ENCODE measurements around the gene MREG.
"Not testable (repeated sequence)": the region's sequence is repeated elsewhere in the genome, so short reads cannot be mapped to it uniquely, and the experiment has no call there.

Gene MREG

GRCh38 chr2:216021768-216022565, 8.6 kb upstream of the MREG start:
- Histone ChIP-seq H3K27ac (ENCODE audit: low read depth, low read length) (no peak overlapping the region), H3K36me3 (ENCODE audit: control insufficient read depth, insufficient read depth, low read length) (no peaks in the 10 kb centered on the region), H3K9me3 (ENCODE audit: control insufficient read depth, insufficient read depth, low read depth, low read length) (no peaks in the 10 kb centered on the region), H3K27me3 (ENCODE audit: control insufficient read depth, insufficient read depth, low read length) (no peaks in the 10 kb centered on the region), H3K4me1 (ENCODE audit: control insufficient read depth, insufficient read depth, low read length) (no peaks in the 10 kb centered on the region), H3K9ac (ENCODE audit: low read length) (no peak overlapping the region), H3K4me3 (ENCODE audit: low read depth, low read length) (no peak overlapping the region)

GRCh38 chr2:216018709-216019108, 5.4 kb upstream of the MREG start:
- Histone ChIP-seq H3K4me3 (ENCODE audit: low read depth, low read length) (no peak overlapping the region), H3K4me1 (ENCODE audit: control insufficient read depth, insufficient read depth, low read length) (peaks cover 4% of the 10 kb centered on the region), H3K27me3 (ENCODE audit: control insufficient read depth, insufficient read depth, low read length) (no peaks in the 10 kb centered on the region), H3K9me3 (ENCODE audit: control insufficient read depth, insufficient read depth, low read depth, low read length) (no peaks in the 10 kb centered on the region), H3K9ac (ENCODE audit: low read length) (no peak overlapping the region), H3K27ac (ENCODE audit: low read depth, low read length) (no peak overlapping the region), H3K36me3 (ENCODE audit: control insufficient read depth, insufficient read depth, low read length) (no peaks in the 10 kb centered on the region)

- H3K4me1 ChIP-seq (ENCODE audit: control insufficient read depth, insufficient read depth, low read length) = peaks cover 6% of the 10 kb centered on the region
- H3K36me3 ChIP-seq (ENCODE audit: control insufficient read depth, insufficient read depth, low read length) = no peaks in the 10 kb centered on the region
- H3K27ac ChIP-seq (ENCODE audit: low read depth, low read length) = no peak overlapping the region
- no peaks in the 10 kb centered on the region for H3K27me3 ChIP-seq (ENCODE audit: control insufficient read depth, insufficient read depth, low read length)
- H3K4me3 ChIP-seq (ENCODE audit: low read depth, low read length) = no peak overlapping the region
- no peak overlapping the region for H3K9ac ChIP-seq (ENCODE audit: low read length)
- H3K9me3 ChIP-seq (ENCODE audit: control insufficient read depth, insufficient read depth, low read depth, low read length) = no peaks in the 10 kb centered on the region
These were observed 4.0 kb upstream of the MREG start for GRCh38 chr2:216017365-216017764.

GRCh38 chr2:216016581-216016980, 3.2 kb upstream of the MREG start:
- H3K27ac ChIP-seq (ENCODE audit: low read depth, low read length) = no peak overlapping the region
- no peak overlapping the region for H3K4me3 ChIP-seq (ENCODE audit: low read depth, low read length)
- H3K4me1 ChIP-seq (ENCODE audit: control insufficient read depth, insufficient read depth, low read length) = peaks cover 11% of the 10 kb centered on the region
- H3K27me3 ChIP-seq (ENCODE audit: control insufficient read depth, insufficient read depth, low read length) = no peaks in the 10 kb centered on the region
- no peak overlapping the region for H3K9ac ChIP-seq (ENCODE audit: low read length)
- H3K9me3 ChIP-seq (ENCODE audit: control insufficient read depth, insufficient read depth, low read depth, low read length) = no peaks in the 10 kb centered on the region
- no peaks in the 10 kb centered on the region for H3K36me3 ChIP-seq (ENCODE audit: control insufficient read depth, insufficient read depth, low read length)

- no peaks in the 10 kb centered on the region for H3K9me3 ChIP-seq (ENCODE audit: control insufficient read depth, insufficient read depth, low read depth, low read length)
- H3K4me1 ChIP-seq (ENCODE audit: control insufficient read depth, insufficient read depth, low read length) = peaks cover 11% of the 10 kb centered on the region
- no peaks in the 10 kb centered on the region for H3K27me3 ChIP-seq (ENCODE audit: control insufficient read depth, insufficient read depth, low read length)
- no peak overlapping the region for H3K9ac ChIP-seq (ENCODE audit: low read length)
- H3K27ac ChIP-seq (ENCODE audit: low read depth, low read length) = no peak overlapping the region
- H3K4me3 ChIP-seq (ENCODE audit: low read depth, low read length) = no peak overlapping the region
- H3K36me3 ChIP-seq (ENCODE audit: control insufficient read depth, insufficient read depth, low read length) = no peaks in the 10 kb centered on the region
These were observed 2.5 kb upstream of the MREG start for GRCh38 chr2:216015722-216016464.

- Histone ChIP-seq H3K27ac (ENCODE audit: low read depth, low read length) (no peak overlapping the region), H3K27me3 (ENCODE audit: control insufficient read depth, insufficient read depth, low read length) (no peaks in the 10 kb centered on the region), H3K4me3 (ENCODE audit: low read depth, low read length) (no peak overlapping the region), H3K36me3 (ENCODE audit: control insufficient read depth, insufficient read depth, low read length) (no peaks in the 10 kb centered on the region), H3K9ac (ENCODE audit: low read length) (no peak overlapping the region), H3K4me1 (ENCODE audit: control insufficient read depth, insufficient read depth, low read length) (peaks cover 11% of the 10 kb centered on the region), H3K9me3 (ENCODE audit: control insufficient read depth, insufficient read depth, low read depth, low read length) (no peaks in the 10 kb centered on the region)
These were observed 1.6 kb upstream of the MREG start for GRCh38 chr2:216014986-216015385.

GRCh38 chr2:216014006-216014405, 655 bp upstream of the MREG start:
- no peak overlapping the region for H3K9ac ChIP-seq (ENCODE audit: low read length)
- H3K4me3 ChIP-seq (ENCODE audit: low read depth, low read length) = peak overlapping the region; percentile 95
- H3K27me3 ChIP-seq (ENCODE audit: control insufficient read depth, insufficient read depth, low read length) = no peaks in the 10 kb centered on the region
- H3K9me3 ChIP-seq (ENCODE audit: control insufficient read depth, insufficient read depth, low read depth, low read length) = no peaks in the 10 kb centered on the region
- peaks cover 11% of the 10 kb centered on the region for H3K4me1 ChIP-seq (ENCODE audit: control insufficient read depth, insufficient read depth, low read length)
- H3K27ac ChIP-seq (ENCODE audit: low read depth, low read length) = no peak overlapping the region
- no peaks in the 10 kb centered on the region for H3K36me3 ChIP-seq (ENCODE audit: control insufficient read depth, insufficient read depth, low read length)

- H3K27me3 ChIP-seq (ENCODE audit: control insufficient read depth, insufficient read depth, low read length) = no peaks in the 10 kb centered on the region
These were observed 596 bp downstream of the MREG start for GRCh38 chr2:216012830-216013079.

GRCh38 chr2:216012133-216012829, 1.1 kb downstream of the MREG start:
- H3K27me3 ChIP-seq (ENCODE audit: control insufficient read depth, insufficient read depth, low read length) = no peaks in the 10 kb centered on the region

More at GRCh38 chr2:216012830-216013079, 596 bp downstream of the MREG start:
- peak overlapping the region; percentile 95 for H3K4me3 ChIP-seq (ENCODE audit: low read depth, low read length)
- H3K9me3 ChIP-seq (ENCODE audit: control insufficient read depth, insufficient read depth, low read depth, low read length) = no peaks in the 10 kb centered on the region
- peak overlapping the region; percentile 78 for H3K9ac ChIP-seq (ENCODE audit: low read length)
- H3K27ac ChIP-seq (ENCODE audit: low read depth, low read length) = peak overlapping the region; percentile 71
- H3K4me1 ChIP-seq (ENCODE audit: control insufficient read depth, insufficient read depth, low read length) = peaks cover 11% of the 10 kb centered on the region
- H3K36me3 ChIP-seq (ENCODE audit: control insufficient read depth, insufficient read depth, low read length) = no peaks in the 10 kb centered on the region

GRCh38 chr2:216009215-216009614, 4.1 kb downstream of the MREG start:
- not testable (repeated sequence) for H3K27me3 ChIP-seq (ENCODE audit: control insufficient read depth, insufficient read depth, low read length); H3K9ac ChIP-seq (ENCODE audit: low read length); H3K36me3 ChIP-seq (ENCODE audit: control insufficient read depth, insufficient read depth, low read length); H3K4me3 ChIP-seq (ENCODE audit: low read depth, low read length); H3K9me3 ChIP-seq (ENCODE audit: control insufficient read depth, insufficient read depth, low read depth, low read length); H3K27ac ChIP-seq (ENCODE audit: low read depth, low read length)
- H3K4me1 ChIP-seq (ENCODE audit: control insufficient read depth, insufficient read depth, low read length) = peaks cover 23% of the 10 kb centered on the region

More at GRCh38 chr2:216012133-216012829, 1.1 kb downstream of the MREG start:
- Histone ChIP-seq H3K9me3 (ENCODE audit: control insufficient read depth, insufficient read depth, low read depth, low read length) (no peaks in the 10 kb centered on the region), H3K27ac (ENCODE audit: low read depth, low read length) (no peak overlapping the region), H3K4me1 (ENCODE audit: control insufficient read depth, insufficient read depth, low read length) (peaks cover 11% of the 10 kb centered on the region), H3K4me3 (ENCODE audit: low read depth, low read length) (peak overlapping the region; percentile 95), H3K9ac (ENCODE audit: low read length) (peak overlapping the region; percentile 78), H3K36me3 (ENCODE audit: control insufficient read depth, insufficient read depth, low read length) (no peaks in the 10 kb centered on the region)

- no peaks in the 10 kb centered on the region for H3K27me3 ChIP-seq (ENCODE audit: control insufficient read depth, insufficient read depth, low read length)
- peaks cover 25% of the 10 kb centered on the region for H3K4me1 ChIP-seq (ENCODE audit: control insufficient read depth, insufficient read depth, low read length)
- no peak overlapping the region for H3K4me3 ChIP-seq (ENCODE audit: low read depth, low read length)
- H3K9me3 ChIP-seq (ENCODE audit: control insufficient read depth, insufficient read depth, low read depth, low read length) = no peaks in the 10 kb centered on the region
- no peaks in the 10 kb centered on the region for H3K36me3 ChIP-seq (ENCODE audit: control insufficient read depth, insufficient read depth, low read length)
- H3K27ac ChIP-seq (ENCODE audit: low read depth, low read length) = no peak overlapping the region
- H3K9ac ChIP-seq (ENCODE audit: low read length) = no peak overlapping the region
These were observed 5.0 kb downstream of the MREG start for GRCh38 chr2:216008387-216008786.
